Activated CD8-positive, alpha-beta memory T cell treated with anti-CD3 and anti-CD28 coated beads, Interleukin-2, amount 10 ng/mL, durations not matched to agents 7 days and 5 days (primary cell): Measurements from ENCODE around the gene MGST2. TPM values are rescaled to one million over a fixed set of nuclear protein-coding genes. Genes with fewer than 3 reads are reported as not detected.
"Not testable (repeated sequence)": the region's sequence is repeated elsewhere in the genome, so short reads cannot be mapped to it uniquely, and the experiment has no call there.

Source experiments
- ATAC-seq: fragments of 150-1000 bp; cut with Tn5 transposase; one replicate; pipeline ENCODE4 v1.10.0; 2021; ENCODE audit warnings: moderate library complexity
- CTCF ChIA-PET: fragments of 350-600 bp; sonication (Branson Sonifier 250); formaldehyde crosslinking; loops from one replicate; lab custom pipeline; 2021; ENCODE audit warnings: antibody characterized with exemption; lab: Charles Lee
- DNase-seq: peaks from one replicate; pipeline ENCODE4 v3.0.0-alpha.2; 2020
- H3K27ac Mint-ChIP-seq: one replicate; pipeline ENCODE4 v1.8.0; 2021; ENCODE audit warnings: mild to moderate bottlenecking, mixed read lengths
- H3K27me3 Mint-ChIP-seq: one replicate; pipeline ENCODE4 v1.8.0; 2021; ENCODE audit warnings: mixed read lengths
- H3K36me3 Mint-ChIP-seq: one replicate; pipeline ENCODE4 v1.8.0; 2021; ENCODE audit warnings: mild to moderate bottlenecking, mixed read lengths
- H3K4me1 Mint-ChIP-seq: one replicate; pipeline ENCODE4 v1.8.0; 2021; ENCODE audit warnings: mixed read lengths
- H3K4me3 Mint-ChIP-seq: one replicate; pipeline ENCODE4 v1.8.0; 2021; ENCODE audit warnings: mild to moderate bottlenecking, moderate library complexity, mixed read lengths
- H3K9me3 Mint-ChIP-seq: one replicate; pipeline ENCODE4 v1.8.0; 2022; ENCODE audit warnings: low read depth, mixed read lengths
- total RNA-seq, 2 experiments: library from RNA; stranded (reverse); gene quantifications; one replicate each; pipeline ENCODE4 v1.2.3, GENCODE V29; 2021

The MGST2 gene
- total RNA-seq, 2 experiments from 2014 or later = 10.2 to 21.1 TPM

GRCh38 chr4:139631791-139632190 lies 33.8 kb upstream of the MGST2 start:
- H3K27me3 Mint-ChIP-seq = peaks cover 54% of the 10 kb centered on the region
- H3K36me3 Mint-ChIP-seq = no peaks in the 10 kb centered on the region
- no peak for DNase-seq
- no peaks in the 10 kb centered on the region for H3K9me3 Mint-ChIP-seq
- no peak overlapping the region for H3K27ac Mint-ChIP-seq
- CTCF ChIA-PET = interaction anchor here (0.6 to 0.9 kb wide), 2 partner anchors 21 to 26 kb away, joined by 3 to 4 read pairs; no protein-coding TSS in a partner anchor
- H3K4me1 Mint-ChIP-seq = no peaks in the 10 kb centered on the region
- H3K4me3 Mint-ChIP-seq = no peak overlapping the region
- ATAC-seq = no peak

DNA sequence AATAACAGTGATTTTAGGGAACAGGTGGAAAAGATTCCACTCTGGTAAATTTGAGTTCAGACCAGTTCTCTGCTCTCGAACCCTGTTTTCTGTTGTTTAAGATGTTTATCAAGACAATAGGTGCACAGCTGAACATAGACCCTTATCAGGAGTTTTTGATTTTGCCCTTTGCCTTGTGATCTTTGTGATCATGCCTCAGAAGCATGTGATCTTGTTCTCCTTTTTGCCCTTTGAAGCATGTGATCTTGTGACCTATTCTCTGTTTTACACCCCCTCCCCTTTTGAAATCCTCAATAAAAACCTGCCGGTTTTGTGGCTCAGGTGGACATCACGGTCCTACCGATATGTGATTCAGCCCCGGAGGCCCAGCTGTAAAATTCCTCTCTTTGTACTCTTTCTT lies 32.9 kb upstream of the MGST2 start:
- H3K4me1 Mint-ChIP-seq, H3K36me3 Mint-ChIP-seq, H3K27ac Mint-ChIP-seq, ATAC-seq, H3K9me3 Mint-ChIP-seq, H3K4me3 Mint-ChIP-seq, DNase-seq: not testable (repeated sequence)
- CTCF ChIA-PET = interaction anchor here (0.9 kb wide), 1 partner anchor 20 kb away, joined by 3 read pairs; no protein-coding TSS in a partner anchor
- H3K27me3 Mint-ChIP-seq = peaks cover 59% of the 10 kb centered on the region

DNA sequence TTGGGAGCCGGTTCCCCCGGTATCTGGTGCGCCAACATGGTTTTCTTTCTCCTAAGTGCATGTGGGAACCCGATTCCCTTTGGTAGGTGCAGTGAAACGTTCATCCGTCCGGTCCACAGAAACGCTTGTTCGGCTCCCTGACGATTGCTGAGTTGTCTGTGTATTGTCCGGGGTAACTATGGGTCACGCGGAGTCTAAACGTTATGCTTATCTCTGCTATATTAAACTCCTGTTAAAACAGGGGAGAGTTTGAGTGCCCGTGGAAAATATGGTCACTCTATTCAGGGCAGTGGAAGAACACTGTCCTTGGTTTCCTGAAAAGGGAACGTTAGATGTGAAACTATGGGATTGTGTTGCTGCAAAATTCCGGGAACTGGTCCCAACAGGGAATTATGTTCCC lies 32.4 kb upstream of the MGST2 start:
- Mint-ChIP-seq H3K4me3 (no peak overlapping the region), H3K27ac (no peak overlapping the region), H3K36me3 (no peaks in the 10 kb centered on the region), H3K27me3 (peaks cover 57% of the 10 kb centered on the region), H3K9me3 (peaks cover 2% of the 10 kb centered on the region), H3K4me1 (no peaks in the 10 kb centered on the region)
- no peak for ATAC-seq
- CTCF ChIA-PET = interaction anchor here (0.6 to 1.0 kb wide), 3 partner anchors 18 to 977 kb away, joined by 3 to 4 read pairs (median 3); no protein-coding TSS in a partner anchor
- no peak for DNase-seq

- Mint-ChIP-seq H3K4me1 (no peaks in the 10 kb centered on the region), H3K36me3 (no peaks in the 10 kb centered on the region), H3K4me3 (no peak overlapping the region), H3K9me3 (peaks cover 4% of the 10 kb centered on the region), H3K27me3 (peaks cover 55% of the 10 kb centered on the region), H3K27ac (no peak overlapping the region)
- ATAC-seq = no peak
- no peak for DNase-seq
- CTCF ChIA-PET = interaction anchor here (0.6 to 1.0 kb wide), 3 partner anchors 17 to 976 kb away, joined by 3 to 4 read pairs (median 3); no protein-coding TSS in a partner anchor
Observed at GRCh38 chr4:139633661-139634060, 32.0 kb upstream of the MGST2 start.

DNA sequence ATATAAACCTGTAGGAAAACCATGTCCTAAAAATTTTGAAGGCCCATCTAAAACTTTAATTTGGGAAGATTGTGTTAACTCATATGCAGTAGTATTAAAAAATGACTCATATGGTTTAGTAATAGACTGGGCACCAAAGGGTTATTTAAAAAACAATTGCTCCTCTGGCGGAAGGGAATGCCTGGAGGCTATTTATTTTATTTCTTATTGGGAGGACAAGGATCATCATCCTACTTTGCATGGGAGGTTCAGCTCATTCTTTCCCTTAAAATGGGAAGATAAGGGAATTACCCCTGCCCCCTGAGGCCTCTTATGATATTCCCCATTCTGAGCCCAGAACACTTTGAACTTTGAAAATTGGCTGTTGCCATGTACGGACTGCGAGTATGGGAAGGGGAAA lies 29.7 kb upstream of the MGST2 start:
- CTCF ChIA-PET = no interaction called here
- H3K4me1 Mint-ChIP-seq = no peaks in the 10 kb centered on the region
- peaks cover 53% of the 10 kb centered on the region for H3K27me3 Mint-ChIP-seq
- DNase-seq = no peak
- no peak overlapping the region for H3K27ac Mint-ChIP-seq
- ATAC-seq = no peak
- H3K4me3 Mint-ChIP-seq = no peak overlapping the region
- peaks cover 5% of the 10 kb centered on the region for H3K9me3 Mint-ChIP-seq
- H3K36me3 Mint-ChIP-seq = no peaks in the 10 kb centered on the region

- CTCF ChIA-PET = interaction anchor here (1.0 to 1.8 kb wide), 2 partner anchors 13 to 35 kb away, joined by 3 to 7 read pairs; no protein-coding TSS in a partner anchor
- H3K9me3 Mint-ChIP-seq, H3K36me3 Mint-ChIP-seq, DNase-seq, H3K27ac Mint-ChIP-seq, H3K4me1 Mint-ChIP-seq, H3K4me3 Mint-ChIP-seq, ATAC-seq: not testable (repeated sequence)
- peaks cover 38% of the 10 kb centered on the region for H3K27me3 Mint-ChIP-seq
Observed at GRCh38 chr4:139638306-139638705, 27.3 kb upstream of the MGST2 start.

DNA sequence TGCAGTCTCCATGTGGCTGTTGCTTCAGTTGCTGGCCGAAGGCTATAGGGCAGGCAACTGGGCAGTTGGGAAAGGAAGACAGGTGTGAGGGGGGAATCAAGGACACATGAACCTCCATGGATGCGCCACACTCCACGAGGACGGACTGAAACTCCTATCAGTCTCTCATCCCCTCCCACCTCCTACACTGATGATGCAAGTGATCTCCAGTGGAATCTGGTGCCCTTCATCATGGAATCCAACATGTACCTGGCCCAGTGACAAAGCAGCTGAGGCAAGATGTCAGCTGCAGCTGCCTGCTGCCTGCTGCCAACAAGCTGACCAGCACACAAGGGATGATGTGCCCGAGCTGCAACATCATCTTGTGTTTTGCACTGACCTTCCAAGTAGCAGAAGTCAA lies 26.0 kb upstream of the MGST2 start:
- Mint-ChIP-seq H3K27me3 (peaks cover 30% of the 10 kb centered on the region), H3K4me1 (no peaks in the 10 kb centered on the region), H3K36me3 (no peaks in the 10 kb centered on the region), H3K4me3 (no peak overlapping the region), H3K9me3 (peaks cover 5% of the 10 kb centered on the region), H3K27ac (no peak overlapping the region)
- CTCF ChIA-PET = interaction anchor here (1.2 to 1.8 kb wide), 2 partner anchors 12 to 18 kb away, joined by 4 to 7 read pairs; no protein-coding TSS in a partner anchor
- DNase-seq (no peak), ATAC-seq (no peak)

- CTCF ChIA-PET = no interaction called here
- Mint-ChIP-seq H3K9me3 (peaks cover 5% of the 10 kb centered on the region), H3K27me3 (peaks cover 19% of the 10 kb centered on the region), H3K27ac (no peak overlapping the region), H3K4me3 (no peak overlapping the region), H3K36me3 (no peaks in the 10 kb centered on the region), H3K4me1 (no peaks in the 10 kb centered on the region)
- no peak for DNase-seq
- ATAC-seq = no peak
Observed at GRCh38 chr4:139641218-139641617, 24.4 kb upstream of the MGST2 start.

- CTCF ChIA-PET = interaction anchor here (0.7 kb wide), 1 partner anchor 22 kb away, joined by 3 read pairs; no protein-coding TSS in a partner anchor
- ATAC-seq = no peak
- peaks cover 13% of the 10 kb centered on the region for H3K27me3 Mint-ChIP-seq
- no peak overlapping the region for H3K27ac Mint-ChIP-seq
- DNase-seq = no peak
- no peaks in the 10 kb centered on the region for H3K4me1 Mint-ChIP-seq
- H3K4me3 Mint-ChIP-seq = no peak overlapping the region
- H3K36me3 Mint-ChIP-seq = no peaks in the 10 kb centered on the region
- H3K9me3 Mint-ChIP-seq = peaks cover 5% of the 10 kb centered on the region
Observed at GRCh38 chr4:139642364-139642763, 23.3 kb upstream of the MGST2 start.

DNA sequence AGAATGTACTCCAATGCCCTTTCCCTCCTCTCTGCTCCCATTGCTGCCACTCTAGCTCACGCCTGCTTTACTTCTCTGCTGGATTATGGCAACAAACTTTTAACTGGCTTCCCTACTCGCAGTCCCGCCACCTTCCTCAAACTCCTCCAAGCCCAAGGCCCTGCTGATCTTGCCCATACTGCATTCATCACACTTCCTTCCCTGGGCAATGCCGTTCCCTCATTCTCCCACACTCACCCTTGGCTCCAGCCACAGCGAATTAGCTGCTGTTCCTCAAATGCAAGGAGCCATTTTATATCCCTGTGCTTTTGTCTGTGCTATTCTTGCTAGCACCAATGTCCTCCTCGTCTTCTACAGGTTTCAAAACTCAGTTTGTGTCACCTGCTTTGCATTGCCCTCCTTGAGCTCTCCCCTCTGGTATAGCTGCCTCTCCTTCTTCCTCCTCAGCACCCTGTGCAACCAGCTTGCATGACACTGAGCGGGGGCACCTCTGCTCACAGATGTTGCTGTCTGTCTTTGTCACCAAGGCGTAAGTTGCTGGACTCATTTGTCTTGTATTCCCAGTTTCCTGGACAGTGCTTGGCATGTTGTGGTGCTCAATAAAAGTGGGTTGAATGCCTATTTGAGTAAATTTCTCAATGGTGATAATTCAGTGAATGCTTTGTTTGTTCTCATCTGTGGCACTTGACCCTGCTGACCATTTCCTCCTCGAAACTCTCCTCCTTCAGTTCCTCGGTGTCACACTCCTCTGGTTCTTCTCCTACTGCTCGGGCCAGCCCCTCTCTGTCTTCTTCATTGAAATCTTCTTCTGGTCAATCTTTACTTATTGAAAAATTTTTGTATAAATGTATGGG lies 22.4 kb upstream of the MGST2 start:
- Mint-ChIP-seq H3K27ac (no peak overlapping the region), H3K27me3 (peaks cover 9% of the 10 kb centered on the region), H3K4me3 (no peak overlapping the region), H3K4me1 (no peaks in the 10 kb centered on the region), H3K9me3 (peaks cover 3% of the 10 kb centered on the region), H3K36me3 (no peaks in the 10 kb centered on the region)
- DNase-seq (no peak), ATAC-seq (no peak)
- CTCF ChIA-PET = no interaction called here

DNA sequence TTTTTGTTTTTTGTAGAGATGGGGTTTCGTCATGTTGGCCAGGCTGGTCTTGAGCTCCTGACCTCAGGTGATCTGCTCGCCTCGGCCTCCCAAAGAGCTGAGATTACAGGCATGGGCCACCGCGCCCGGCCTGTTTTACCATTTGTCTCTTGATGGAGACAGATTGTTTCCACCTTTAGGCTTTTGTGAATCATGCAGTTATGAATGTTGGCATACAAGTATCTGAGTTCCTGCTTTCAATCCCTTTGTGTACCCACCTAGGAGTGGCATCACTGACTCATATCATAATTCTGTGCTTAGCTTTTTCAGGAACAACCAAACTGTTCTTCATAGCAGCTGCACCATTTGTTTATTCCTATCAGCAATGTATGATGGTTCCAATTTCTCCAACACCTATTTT lies 20.2 kb upstream of the MGST2 start:
- H3K4me1 Mint-ChIP-seq = no peaks in the 10 kb centered on the region
- H3K4me3 Mint-ChIP-seq = no peak overlapping the region
- H3K27ac Mint-ChIP-seq = no peak overlapping the region
- peaks cover 2% of the 10 kb centered on the region for H3K27me3 Mint-ChIP-seq
- no peaks in the 10 kb centered on the region for H3K36me3 Mint-ChIP-seq
- DNase-seq (no peak), ATAC-seq (no peak)
- no peaks in the 10 kb centered on the region for H3K9me3 Mint-ChIP-seq
- CTCF ChIA-PET = interaction anchor here (2.0 to 2.4 kb wide), 2 partner anchors 12 to 40 kb away, joined by 5 to 8 read pairs; no protein-coding TSS in a partner anchor

DNA sequence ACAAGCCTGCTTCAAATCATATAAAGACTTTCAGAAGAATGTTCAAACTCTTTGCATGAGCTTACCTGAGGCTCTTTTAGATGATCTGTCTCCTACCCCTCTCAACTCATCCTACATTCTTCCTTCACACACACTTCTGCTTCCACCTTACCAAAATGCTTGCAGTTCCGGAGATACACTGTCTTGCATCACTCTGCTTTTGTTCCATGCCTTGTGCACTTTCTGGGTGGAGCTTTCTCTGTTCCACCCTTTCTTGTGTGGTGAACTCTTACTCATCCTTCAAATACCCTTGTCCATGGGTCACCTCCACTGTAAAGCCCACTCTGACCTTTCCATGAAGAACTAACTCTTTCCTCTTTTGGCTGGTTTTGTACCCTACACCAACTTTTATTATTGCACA lies 18.4 kb upstream of the MGST2 start:
- Mint-ChIP-seq H3K27ac (no peak overlapping the region), H3K4me1 (peaks cover 7% of the 10 kb centered on the region), H3K9me3 (no peaks in the 10 kb centered on the region), H3K36me3 (no peaks in the 10 kb centered on the region), H3K27me3 (no peaks in the 10 kb centered on the region), H3K4me3 (no peak overlapping the region)
- DNase-seq (no peak), ATAC-seq (no peak)
- CTCF ChIA-PET = interaction anchor here (2.4 kb wide), 1 partner anchor 10 kb away, joined by 8 read pairs; no protein-coding TSS in a partner anchor

- Mint-ChIP-seq H3K36me3 (no peaks in the 10 kb centered on the region), H3K27ac (no peak overlapping the region), H3K4me1 (peaks cover 7% of the 10 kb centered on the region), H3K9me3 (no peaks in the 10 kb centered on the region), H3K4me3 (no peak overlapping the region), H3K27me3 (no peaks in the 10 kb centered on the region)
- no peak for ATAC-seq
- CTCF ChIA-PET = interaction anchor here (1.0 kb wide), 1 partner anchor 9 kb away, joined by 3 read pairs; no protein-coding TSS in a partner anchor
- no peak for DNase-seq
Observed at GRCh38 chr4:139647952-139648351, 17.7 kb upstream of the MGST2 start.
